Measurements from ENCODE around the gene AKAP6.

AKAP6 gene

GRCh38 chr14:32722631-32723183 is 393.6 kb downstream of the AKAP6 start:
- no peak for DNase-seq

GRCh38 chr14:32724867-32725471 is 395.9 kb downstream of the AKAP6 start:
- DNase-seq = no peak

- no peak for DNase-seq
Observed at GRCh38 chr14:32726516-32726915, 397.4 kb downstream of the AKAP6 start.

- no peak for DNase-seq
Observed at GRCh38 chr14:32727832-32728231, 398.7 kb downstream of the AKAP6 start.

- DNase-seq = no peak
Observed at GRCh38 chr14:32728526-32728925, 399.4 kb downstream of the AKAP6 start.

- no peak for DNase-seq
Observed at GRCh38 chr14:32728976-32729375, 399.9 kb downstream of the AKAP6 start.

- no peak for DNase-seq
Observed at GRCh38 chr14:32731249-32731648, 402.2 kb downstream of the AKAP6 start.

- DNase-seq = no peak
Observed at GRCh38 chr14:32733015-32733414, 403.9 kb downstream of the AKAP6 start.

GRCh38 chr14:32734261-32734660 is 405.2 kb downstream of the AKAP6 start:
- DNase-seq = no peak

- DNase-seq = no peak
Observed at GRCh38 chr14:32737621-32738020, 408.5 kb downstream of the AKAP6 start.

- DNase-seq = no peak
Observed at GRCh38 chr14:32738206-32738871, 409.2 kb downstream of the AKAP6 start.

GRCh38 chr14:32744811-32745445 is 415.8 kb downstream of the AKAP6 start:
- DNase-seq = no peak

- DNase-seq = no peak
Observed at GRCh38 chr14:32754209-32754608, 425.1 kb downstream of the AKAP6 start.

- DNase-seq = no peak
Observed at GRCh38 chr14:32756173-32756572, 427.1 kb downstream of the AKAP6 start.

GRCh38 chr14:32756775-32757174 is 427.7 kb downstream of the AKAP6 start:
- DNase-seq = no peak

GRCh38 chr14:32757568-32757967 is 428.5 kb downstream of the AKAP6 start:
- DNase-seq = no peak

- DNase-seq = no peak
Observed at GRCh38 chr14:32761381-32761968, 432.4 kb downstream of the AKAP6 start.

- DNase-seq = no peak
Observed at GRCh38 chr14:32762886-32763285, 433.8 kb downstream of the AKAP6 start.

- DNase-seq = no peak
Observed at GRCh38 chr14:32763673-32764072, 434.6 kb downstream of the AKAP6 start.

GRCh38 chr14:32764131-32764530 is 435.0 kb downstream of the AKAP6 start:
- DNase-seq = no peak

GRCh38 chr14:32770422-32770821 is 441.3 kb downstream of the AKAP6 start:
- DNase-seq = no peak

GRCh38 chr14:32774214-32774613 is 445.1 kb downstream of the AKAP6 start:
- DNase-seq = no peak

- DNase-seq = no peak
Observed at GRCh38 chr14:32779840-32780239, 450.7 kb downstream of the AKAP6 start.

- DNase-seq = no peak
Observed at GRCh38 chr14:32784405-32784804, 455.3 kb downstream of the AKAP6 start.
